ENCODE data around the gene EEA1.
"Not testable (repeated sequence)": the region's sequence is repeated elsewhere in the genome, so short reads cannot be mapped to it uniquely, and the experiment has no call there.

Gene EEA1

GRCh38 chr12:92928962-92929915 lies at the start of gene EEA1:
EEA1 (minus strand) TSS chr12:92929295; CDS start chr12:92929066, 229 bp downstream.
- peak; percentile 89 for DNase-seq (ENCODE audit: low read depth, low spot score)

- no peak for DNase-seq (ENCODE audit: low read depth, low spot score)
These were observed 49.5 kb upstream of the EEA1 start for GRCh38 chr12:92978607-92979006.

GRCh38 chr12:92977326-92977725 lies 48.2 kb upstream of the EEA1 start:
- DNase-seq (ENCODE audit: low read depth, low spot score) = no peak

GRCh38 chr12:92974759-92975158 lies 45.7 kb upstream of the EEA1 start:
- no peak for DNase-seq (ENCODE audit: low read depth, low spot score)

- DNase-seq (ENCODE audit: low read depth, low spot score) = no peak
These were observed 44.5 kb upstream of the EEA1 start for GRCh38 chr12:92973614-92974013.

- no peak for DNase-seq (ENCODE audit: low read depth, low spot score)
These were observed 42.9 kb upstream of the EEA1 start for GRCh38 chr12:92971859-92972524.

- no peak for DNase-seq (ENCODE audit: low read depth, low spot score)
These were observed 39.2 kb upstream of the EEA1 start for GRCh38 chr12:92968176-92968813.

- not testable (repeated sequence) for DNase-seq (ENCODE audit: low read depth, low spot score)
These were observed 35.3 kb upstream of the EEA1 start for GRCh38 chr12:92964378-92964777.

GRCh38 chr12:92961949-92962348 lies 32.9 kb upstream of the EEA1 start:
- no peak for DNase-seq (ENCODE audit: low read depth, low spot score)

GRCh38 chr12:92955997-92956663 lies 27.0 kb upstream of the EEA1 start:
- no peak for DNase-seq (ENCODE audit: low read depth, low spot score)

GRCh38 chr12:92953747-92954146 lies 24.7 kb upstream of the EEA1 start:
- no peak for DNase-seq (ENCODE audit: low read depth, low spot score)

GRCh38 chr12:92952394-92952793 lies 23.3 kb upstream of the EEA1 start:
- DNase-seq (ENCODE audit: low read depth, low spot score) = no peak

- DNase-seq (ENCODE audit: low read depth, low spot score) = no peak
These were observed 21.9 kb upstream of the EEA1 start for GRCh38 chr12:92951006-92951405.

GRCh38 chr12:92950011-92950410 lies 20.9 kb upstream of the EEA1 start:
- no peak for DNase-seq (ENCODE audit: low read depth, low spot score)

- no peak for DNase-seq (ENCODE audit: low read depth, low spot score)
These were observed 20.4 kb upstream of the EEA1 start for GRCh38 chr12:92949466-92949865.

- no peak for DNase-seq (ENCODE audit: low read depth, low spot score)
These were observed 18.6 kb upstream of the EEA1 start for GRCh38 chr12:92947589-92948215.

- DNase-seq (ENCODE audit: low read depth, low spot score) = no peak
These were observed 16.6 kb upstream of the EEA1 start for GRCh38 chr12:92945659-92946220.

- DNase-seq (ENCODE audit: low read depth, low spot score) = no peak
These were observed 14.6 kb upstream of the EEA1 start for GRCh38 chr12:92943482-92944250.

GRCh38 chr12:92942905-92943304 lies 13.8 kb upstream of the EEA1 start:
- no peak for DNase-seq (ENCODE audit: low read depth, low spot score)

- DNase-seq (ENCODE audit: low read depth, low spot score) = no peak
These were observed 10.0 kb upstream of the EEA1 start for GRCh38 chr12:92939116-92939515.
